Upper lobe of right lung (tissue), 1 donor: ENCODE data around the gene PLA2G4B. TPM values are rescaled to one million over a fixed set of nuclear protein-coding genes. Genes with fewer than 3 reads are reported as not detected.

ENCODE experiments used
- ATAC-seq: fragments of 200-7000 bp; cut with Tn5 transposase; one replicate; pipeline ENCODE4 v1.9.1; 2020; ENCODE audit warnings: mild to moderate bottlenecking, moderate library complexity
- DNase-seq: peaks from one replicate; pipeline ENCODE4 v3.0.0-alpha.2; 2020
- H3K27ac ChIP-seq: fragments of 200-600 bp; one replicate; pipeline ENCODE4 v1.8.0; 2022
- H3K27me3 ChIP-seq: fragments of 200-600 bp; one replicate; pipeline ENCODE4 v1.8.0; 2022; ENCODE audit warnings: mild to moderate bottlenecking
- H3K36me3 ChIP-seq: fragments of 200-600 bp; one replicate; pipeline ENCODE4 v1.8.0; 2022
- H3K4me1 ChIP-seq: fragments of 200-600 bp; one replicate; pipeline ENCODE4 v1.8.0; 2022
- H3K4me3 ChIP-seq: fragments of 200-600 bp; one replicate; pipeline ENCODE4 v1.8.0; 2022; ENCODE audit warnings: mild to moderate bottlenecking
- H3K9me3 ChIP-seq: fragments of 200-600 bp; one replicate; pipeline ENCODE4 v1.8.0; 2022
- CTCF ChIP-seq: fragments of 200-600 bp; IDR thresholded peaks from one replicate; pipeline ENCODE4 v1.8.0; 2022; ENCODE audit warnings: antibody characterized with exemption
- intact Hi-C: fragments of 100-400 bp; cut with DNase I; formaldehyde crosslinking; loops from one replicate; pipeline ENCODE4 v1.11.0; 2022
- total RNA-seq: library from RNA; stranded (reverse); fragmentation: NEBNext Ultra II Directional; extraction: Animal tissue kit (Norgen Biotek cat#: 25700); gene quantifications from one replicate; pipeline ENCODE4 v1.2.1, GENCODE V29; 2021
- donor health status: DM: no; HTN: yes; CAD: no; lungs with severe emphysema.

PLA2G4B gene
- total RNA-seq, 1 donor from 2014 or later, result 14.4 TPM

- Histone ChIP-seq H3K27me3 (no peaks in the 10 kb centered on the region), H3K4me1 (no peaks in the 10 kb centered on the region), H3K9me3 (no peaks in the 10 kb centered on the region), H3K36me3 (no peaks in the 10 kb centered on the region), H3K4me3 (no peak overlapping the region), H3K27ac (no peak overlapping the region)
- peak; percentile 27 for TF ChIP-seq CTCF
- ATAC-seq (peak; percentile 29), DNase-seq (no peak)
- intact Hi-C loops, result no loop called here
Observed at GRCh38 chr15:41860049-41860828, 21.6 kb downstream of the PLA2G4B start.

- ATAC-seq, result no peak
- TF ChIP-seq CTCF, result no peak
Observed at GRCh38 chr15:41861736-41862356, 23.2 kb downstream of the PLA2G4B start.

GRCh38 chr15:41862515-41863116 is 24.0 kb downstream of the PLA2G4B start:
- TF ChIP-seq CTCF, result no peak
- intact Hi-C loops, result no loop called here
- ATAC-seq (peak; percentile 56), DNase-seq (peak; percentile 84)
- Histone ChIP-seq H3K27me3 (no peaks in the 10 kb centered on the region), H3K27ac (no peak overlapping the region), H3K4me1 (no peaks in the 10 kb centered on the region), H3K36me3 (no peaks in the 10 kb centered on the region), H3K4me3 (no peak overlapping the region), H3K9me3 (no peaks in the 10 kb centered on the region)

More at GRCh38 chr15:41861736-41862356, 23.2 kb downstream of the PLA2G4B start:
- no peak for DNase-seq
- no peaks in the 10 kb centered on the region for H3K9me3 ChIP-seq
- intact Hi-C loops, result no loop called here
- no peaks in the 10 kb centered on the region for H3K27me3 ChIP-seq
- H3K4me1 ChIP-seq, result no peaks in the 10 kb centered on the region
- no peaks in the 10 kb centered on the region for H3K36me3 ChIP-seq
- H3K27ac ChIP-seq, result no peak overlapping the region
- H3K4me3 ChIP-seq, result no peak overlapping the region

- DNase-seq (no peak), ATAC-seq (no peak)
- Histone ChIP-seq H3K9me3 (no peaks in the 10 kb centered on the region), H3K4me3 (no peak overlapping the region), H3K4me1 (no peaks in the 10 kb centered on the region), H3K27ac (no peak overlapping the region), H3K27me3 (no peaks in the 10 kb centered on the region), H3K36me3 (no peaks in the 10 kb centered on the region)
- TF ChIP-seq CTCF, result no peak
- intact Hi-C loops, result no loop called here
Observed at GRCh38 chr15:41865490-41866055, 26.9 kb downstream of the PLA2G4B start.

GRCh38 chr15:41866263-41866703 is 27.6 kb downstream of the PLA2G4B start:
- Histone ChIP-seq H3K4me3 (no peak overlapping the region), H3K4me1 (no peaks in the 10 kb centered on the region), H3K9me3 (no peaks in the 10 kb centered on the region), H3K27ac (no peak overlapping the region), H3K36me3 (no peaks in the 10 kb centered on the region), H3K27me3 (no peaks in the 10 kb centered on the region)
- intact Hi-C loops, result no loop called here
- no peak for TF ChIP-seq CTCF
- ATAC-seq (no peak), DNase-seq (no peak)
